A673 (cell line): ENCODE results near the gene DHRS1.

ENCODE experiments used
- EZH2 ChIP-seq: fragments of 200-600 bp; sonication (generic); IDR thresholded peaks from 2 replicates; pipeline ENCODE4 v1.6.1; 2017; ENCODE audit warnings: borderline replicate concordance, low read depth, mild to moderate bottlenecking, mixed read lengths, antibody characterized with exemption, low read length; ENCODE audit not compliant: poor library complexity, severe bottlenecking
- TF ChIP-seq, protein P1 (sequence below): fragments of 300-800, 200-600 bp; sonication (generic); conservative IDR thresholded peaks from 2 replicates; pipeline ENCODE4 v1.5.1; 2017; ENCODE audit warnings: low read depth, mild to moderate bottlenecking, antibody characterized with exemption, low read length, moderate library complexity, mixed read lengths

DNA sequence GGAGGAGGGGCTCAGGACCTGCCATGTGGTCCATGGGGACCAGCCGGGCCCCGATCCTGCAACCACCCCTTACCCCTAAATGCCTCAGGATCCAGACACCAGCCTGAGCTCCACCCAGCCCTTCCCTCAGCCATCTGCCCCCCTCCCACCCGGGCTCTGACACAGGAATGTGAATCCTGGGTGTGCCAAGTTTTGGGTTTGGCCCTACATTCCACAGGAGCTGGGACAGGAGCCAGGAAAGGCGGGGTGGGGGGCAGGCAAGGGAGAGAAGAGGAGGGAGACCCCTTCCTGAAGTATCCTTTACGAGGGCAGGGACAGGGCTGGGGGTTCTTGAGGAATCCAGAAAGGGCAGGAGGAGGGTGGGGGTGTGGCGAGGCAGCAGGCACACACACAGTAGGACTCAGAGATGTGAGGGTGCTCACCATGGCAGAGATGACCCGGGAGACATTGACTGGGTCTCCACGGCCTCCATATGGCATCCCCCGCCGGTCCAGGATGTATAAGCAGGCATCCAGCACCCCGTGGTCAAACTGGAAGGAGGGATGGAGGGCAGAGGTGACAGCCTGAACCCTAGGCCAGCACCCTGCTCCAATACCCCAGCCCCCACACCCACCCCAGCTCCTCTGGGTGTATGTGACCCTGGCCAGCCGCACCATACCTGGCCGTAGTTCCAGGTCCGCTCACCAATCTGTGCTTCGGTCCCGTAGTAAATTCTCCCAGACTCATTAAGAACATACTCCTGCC lies 40.1 kb downstream of the DHRS1 start:
- TF ChIP-seq, protein P1, sequence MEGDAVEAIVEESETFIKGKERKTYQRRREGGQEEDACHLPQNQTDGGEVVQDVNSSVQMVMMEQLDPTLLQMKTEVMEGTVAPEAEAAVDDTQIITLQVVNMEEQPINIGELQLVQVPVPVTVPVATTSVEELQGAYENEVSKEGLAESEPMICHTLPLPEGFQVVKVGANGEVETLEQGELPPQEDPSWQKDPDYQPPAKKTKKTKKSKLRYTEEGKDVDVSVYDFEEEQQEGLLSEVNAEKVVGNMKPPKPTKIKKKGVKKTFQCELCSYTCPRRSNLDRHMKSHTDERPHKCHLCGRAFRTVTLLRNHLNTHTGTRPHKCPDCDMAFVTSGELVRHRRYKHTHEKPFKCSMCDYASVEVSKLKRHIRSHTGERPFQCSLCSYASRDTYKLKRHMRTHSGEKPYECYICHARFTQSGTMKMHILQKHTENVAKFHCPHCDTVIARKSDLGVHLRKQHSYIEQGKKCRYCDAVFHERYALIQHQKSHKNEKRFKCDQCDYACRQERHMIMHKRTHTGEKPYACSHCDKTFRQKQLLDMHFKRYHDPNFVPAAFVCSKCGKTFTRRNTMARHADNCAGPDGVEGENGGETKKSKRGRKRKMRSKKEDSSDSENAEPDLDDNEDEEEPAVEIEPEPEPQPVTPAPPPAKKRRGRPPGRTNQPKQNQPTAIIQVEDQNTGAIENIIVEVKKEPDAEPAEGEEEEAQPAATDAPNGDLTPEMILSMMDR, result no peak
- TF ChIP-seq EZH2, result no peak
